ENCODE measurements around the gene ONECUT1.

- TF ChIP-seq ZNF274 (IDR thresholded peaks at IDR 0.05; ENCODE audit: low read depth, low read length) (no peak), YY1 (IDR thresholded peaks at IDR 0.05; ENCODE audit: insufficient read depth, insufficient read length) (no peak), SUZ12 (IDR thresholded peaks at IDR 0.05; ENCODE audit: extremely low read depth, insufficient read depth, insufficient read length) (no peak)
These were observed 32.3 kb upstream of the ONECUT1 start for GRCh38 chr15:52822475-52822874.
